Neural cell (in vitro differentiated cells): ENCODE data around the gene GPR35.
A peak's percentile ranks its signal among the peaks of the same experiment; 100 is the strongest.

ENCODE experiments used
- EP300 ChIP-seq: fragments of 450-650 bp; conservative IDR thresholded peaks from 2 replicates; pipeline ENCODE4 v1.6.1; 2014; ENCODE audit warnings: antibody characterized with exemption, mild to moderate bottlenecking, moderate library complexity; ENCODE audit not compliant: poor library complexity, severe bottlenecking
- EZH2 ChIP-seq: fragments of 200-600, 300-800 bp; shearing (Covaris generic), sonication (generic); IDR thresholded peaks from 2 replicates; pipeline ENCODE4 v1.6.1; 2014; ENCODE audit warnings: antibody characterized with exemption, low read length, borderline replicate concordance, mild to moderate bottlenecking; ENCODE audit not compliant: insufficient read depth, poor library complexity, severe bottlenecking
- MXI1 ChIP-seq: fragments of 450-650 bp; conservative IDR thresholded peaks from 2 replicates; pipeline ENCODE4 v1.6.1; 2014; ENCODE audit warnings: antibody characterized with exemption, mild to moderate bottlenecking; ENCODE audit not compliant: poor library complexity, severe bottlenecking
- POLR2AphosphoS5 ChIP-seq: IDR thresholded peaks from 2 replicates; pipeline ENCODE4 v1.6.1; 2012
- RAD21 ChIP-seq: fragments of 450-650 bp; conservative IDR thresholded peaks from 2 replicates; pipeline ENCODE4 v1.6.1; 2014; ENCODE audit warnings: antibody characterized with exemption, mild to moderate bottlenecking, moderate library complexity
- SMC3 ChIP-seq: fragments of 450-650 bp; conservative IDR thresholded peaks from 2 replicates; pipeline ENCODE4 v1.6.1; 2014; ENCODE audit warnings: antibody characterized with exemption, mild to moderate bottlenecking, moderate library complexity; ENCODE audit not compliant: poor library complexity
- TAF1 ChIP-seq: IDR thresholded peaks from 2 replicates; pipeline ENCODE4 v1.6.1; 2012; ENCODE audit warnings: low read depth
- TF ChIP-seq, protein P1 (sequence below): fragments of 450-650 bp; IDR thresholded peaks from 2 replicates; pipeline ENCODE4 v1.5.1; 2014; ENCODE audit warnings: antibody characterized with exemption, mild to moderate bottlenecking, moderate library complexity; ENCODE audit not compliant: poor library complexity, severe bottlenecking
- TF ChIP-seq, protein P2 (sequence below): IDR thresholded peaks from 2 replicates; pipeline ENCODE4 v1.6.1; 2012; ENCODE audit warnings: borderline replicate concordance

DNA sequence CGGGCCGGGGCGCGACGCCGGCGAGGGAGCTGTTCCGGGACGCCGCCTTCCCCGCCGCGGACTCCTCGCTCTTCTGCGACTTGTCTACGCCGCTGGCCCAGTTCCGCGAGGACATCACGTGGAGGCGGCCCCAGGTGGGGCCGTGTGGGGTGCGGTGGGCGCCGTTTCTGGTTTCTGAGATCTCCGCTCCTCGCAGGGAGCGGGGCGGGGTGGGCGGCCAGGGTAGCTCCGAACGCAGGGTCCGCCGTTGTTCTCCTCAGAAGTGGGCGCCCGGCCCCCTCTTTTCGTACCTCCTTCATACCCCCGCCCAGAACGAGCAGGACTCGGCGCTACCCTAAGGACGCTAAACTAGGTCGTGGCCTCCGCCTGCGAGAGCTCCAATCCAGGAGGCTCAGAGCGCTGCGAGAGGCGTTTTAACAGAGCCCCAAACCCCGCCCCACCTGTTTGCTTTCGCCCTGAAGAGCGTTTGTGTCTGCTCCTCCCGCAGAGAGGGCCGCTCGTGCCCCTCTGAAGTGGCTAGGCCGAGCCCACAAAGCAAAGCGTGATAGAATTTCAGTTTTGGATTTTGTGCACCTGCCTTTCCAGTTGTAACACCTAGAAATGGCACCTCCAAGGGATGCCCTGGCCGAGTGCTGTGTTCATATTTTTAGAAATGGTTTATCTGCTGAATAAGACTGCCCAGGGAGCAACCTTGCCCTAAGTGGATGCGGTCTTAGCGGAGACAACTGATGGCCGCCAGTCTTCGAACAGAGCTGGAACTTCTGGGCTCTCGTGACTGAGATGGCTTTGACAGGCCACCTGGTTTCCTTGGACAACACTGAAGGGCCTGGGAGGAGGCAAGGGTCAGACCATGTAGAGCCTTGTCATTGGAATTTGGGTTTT lies 38.1 kb upstream of the GPR35 start:
- TF ChIP-seq, protein P1, sequence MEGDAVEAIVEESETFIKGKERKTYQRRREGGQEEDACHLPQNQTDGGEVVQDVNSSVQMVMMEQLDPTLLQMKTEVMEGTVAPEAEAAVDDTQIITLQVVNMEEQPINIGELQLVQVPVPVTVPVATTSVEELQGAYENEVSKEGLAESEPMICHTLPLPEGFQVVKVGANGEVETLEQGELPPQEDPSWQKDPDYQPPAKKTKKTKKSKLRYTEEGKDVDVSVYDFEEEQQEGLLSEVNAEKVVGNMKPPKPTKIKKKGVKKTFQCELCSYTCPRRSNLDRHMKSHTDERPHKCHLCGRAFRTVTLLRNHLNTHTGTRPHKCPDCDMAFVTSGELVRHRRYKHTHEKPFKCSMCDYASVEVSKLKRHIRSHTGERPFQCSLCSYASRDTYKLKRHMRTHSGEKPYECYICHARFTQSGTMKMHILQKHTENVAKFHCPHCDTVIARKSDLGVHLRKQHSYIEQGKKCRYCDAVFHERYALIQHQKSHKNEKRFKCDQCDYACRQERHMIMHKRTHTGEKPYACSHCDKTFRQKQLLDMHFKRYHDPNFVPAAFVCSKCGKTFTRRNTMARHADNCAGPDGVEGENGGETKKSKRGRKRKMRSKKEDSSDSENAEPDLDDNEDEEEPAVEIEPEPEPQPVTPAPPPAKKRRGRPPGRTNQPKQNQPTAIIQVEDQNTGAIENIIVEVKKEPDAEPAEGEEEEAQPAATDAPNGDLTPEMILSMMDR, result no peak
- TF ChIP-seq RAD21 (peak; percentile 4), TAF1 (no peak), EZH2 (no peak), POLR2AphosphoS5 (no peak), SMC3 (no peak), MXI1 (no peak), EP300 (no peak)
- TF ChIP-seq, protein P2, sequence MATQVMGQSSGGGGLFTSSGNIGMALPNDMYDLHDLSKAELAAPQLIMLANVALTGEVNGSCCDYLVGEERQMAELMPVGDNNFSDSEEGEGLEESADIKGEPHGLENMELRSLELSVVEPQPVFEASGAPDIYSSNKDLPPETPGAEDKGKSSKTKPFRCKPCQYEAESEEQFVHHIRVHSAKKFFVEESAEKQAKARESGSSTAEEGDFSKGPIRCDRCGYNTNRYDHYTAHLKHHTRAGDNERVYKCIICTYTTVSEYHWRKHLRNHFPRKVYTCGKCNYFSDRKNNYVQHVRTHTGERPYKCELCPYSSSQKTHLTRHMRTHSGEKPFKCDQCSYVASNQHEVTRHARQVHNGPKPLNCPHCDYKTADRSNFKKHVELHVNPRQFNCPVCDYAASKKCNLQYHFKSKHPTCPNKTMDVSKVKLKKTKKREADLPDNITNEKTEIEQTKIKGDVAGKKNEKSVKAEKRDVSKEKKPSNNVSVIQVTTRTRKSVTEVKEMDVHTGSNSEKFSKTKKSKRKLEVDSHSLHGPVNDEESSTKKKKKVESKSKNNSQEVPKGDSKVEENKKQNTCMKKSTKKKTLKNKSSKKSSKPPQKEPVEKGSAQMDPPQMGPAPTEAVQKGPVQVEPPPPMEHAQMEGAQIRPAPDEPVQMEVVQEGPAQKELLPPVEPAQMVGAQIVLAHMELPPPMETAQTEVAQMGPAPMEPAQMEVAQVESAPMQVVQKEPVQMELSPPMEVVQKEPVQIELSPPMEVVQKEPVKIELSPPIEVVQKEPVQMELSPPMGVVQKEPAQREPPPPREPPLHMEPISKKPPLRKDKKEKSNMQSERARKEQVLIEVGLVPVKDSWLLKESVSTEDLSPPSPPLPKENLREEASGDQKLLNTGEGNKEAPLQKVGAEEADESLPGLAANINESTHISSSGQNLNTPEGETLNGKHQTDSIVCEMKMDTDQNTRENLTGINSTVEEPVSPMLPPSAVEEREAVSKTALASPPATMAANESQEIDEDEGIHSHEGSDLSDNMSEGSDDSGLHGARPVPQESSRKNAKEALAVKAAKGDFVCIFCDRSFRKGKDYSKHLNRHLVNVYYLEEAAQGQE, result peak; percentile 40
